ENCODE results near the gene UNC45B.
"Not testable (repeated sequence)": the region's sequence is repeated elsewhere in the genome, so short reads cannot be mapped to it uniquely, and the experiment has no call there.

Gene UNC45B

DNA sequence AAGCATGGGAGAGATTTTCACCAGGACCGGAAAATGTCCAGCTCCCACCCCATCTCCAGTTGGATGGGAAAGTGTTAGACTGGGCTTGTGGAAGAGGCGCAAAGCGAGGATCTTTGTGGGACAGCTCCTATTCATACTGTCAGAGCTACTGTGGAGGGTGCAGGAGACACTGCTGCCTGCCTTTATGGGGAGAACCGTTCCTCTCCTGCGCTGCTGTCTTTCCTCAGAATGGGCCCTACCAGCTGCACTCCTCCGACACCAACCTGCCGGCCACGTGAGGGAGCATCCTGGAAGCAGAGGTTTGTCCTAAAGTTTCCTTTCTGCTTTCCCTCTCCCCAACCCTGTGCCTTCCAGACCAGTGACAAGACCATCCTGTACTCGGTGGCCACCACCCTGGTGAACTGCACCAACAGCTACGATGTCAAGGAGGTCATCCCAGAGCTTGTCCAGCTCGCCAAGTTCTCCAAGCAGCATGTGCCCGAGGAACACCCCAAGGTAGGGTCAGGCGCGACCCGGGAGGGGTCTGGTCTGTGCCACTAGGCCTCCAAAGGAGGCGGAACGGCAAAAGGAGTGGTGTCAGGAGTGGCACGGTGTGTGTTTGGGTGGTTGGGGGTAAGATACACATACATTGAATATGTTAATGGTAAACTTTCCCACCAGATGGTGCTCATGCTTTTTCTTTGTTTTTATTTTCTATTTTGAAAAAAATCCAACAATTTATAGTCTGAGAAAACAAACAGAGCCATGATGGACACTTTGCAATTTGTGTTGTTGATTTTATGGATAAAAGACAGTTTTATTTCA, 23.6 kb downstream of the UNC45B start:
- DNase-seq (ENCODE audit: low read depth in 2 of 2), result no peak

DNA sequence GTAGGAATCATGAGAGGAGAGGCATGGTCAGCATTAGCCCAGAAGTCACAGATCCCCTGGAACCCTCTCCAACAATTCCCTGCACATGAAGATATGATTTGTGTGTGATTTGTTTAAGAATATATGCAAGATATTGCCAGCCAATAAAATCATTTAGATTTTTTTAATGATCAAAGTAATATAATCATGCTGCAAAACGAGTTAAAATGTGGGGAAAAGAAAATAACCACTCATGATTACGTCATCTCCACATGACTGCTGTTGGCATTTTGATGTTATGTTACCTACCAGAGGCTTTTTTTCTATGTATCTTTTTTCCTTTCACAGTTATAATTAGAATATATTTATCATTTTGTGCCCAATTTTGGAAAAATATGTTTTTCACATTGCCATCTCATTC, 24.2 kb downstream of the UNC45B start:
- no peak for DNase-seq (ENCODE audit: low read depth in 2 of 2)

DNA sequence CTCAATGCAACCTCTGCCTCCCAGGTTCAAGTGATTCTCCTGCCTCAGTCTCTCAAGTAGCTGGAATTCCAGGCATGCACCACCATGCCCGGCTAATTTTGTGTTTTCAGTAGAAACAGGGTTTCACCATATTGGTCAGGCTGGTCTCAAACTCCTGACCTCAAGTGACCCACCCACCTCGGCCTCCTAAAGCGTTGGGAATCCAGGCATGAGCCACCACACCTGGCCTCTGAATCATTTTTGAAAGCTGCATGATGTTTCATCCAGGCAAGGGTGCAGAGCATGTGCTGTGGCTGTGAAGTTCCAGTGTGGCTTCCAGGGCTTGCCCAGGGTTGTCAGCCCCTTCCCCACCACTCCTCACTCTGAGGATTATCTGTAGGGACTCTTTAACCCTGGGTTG, 24.7 kb downstream of the UNC45B start:
- not testable (repeated sequence) for DNase-seq (ENCODE audit: low read depth in 2 of 2)

DNA sequence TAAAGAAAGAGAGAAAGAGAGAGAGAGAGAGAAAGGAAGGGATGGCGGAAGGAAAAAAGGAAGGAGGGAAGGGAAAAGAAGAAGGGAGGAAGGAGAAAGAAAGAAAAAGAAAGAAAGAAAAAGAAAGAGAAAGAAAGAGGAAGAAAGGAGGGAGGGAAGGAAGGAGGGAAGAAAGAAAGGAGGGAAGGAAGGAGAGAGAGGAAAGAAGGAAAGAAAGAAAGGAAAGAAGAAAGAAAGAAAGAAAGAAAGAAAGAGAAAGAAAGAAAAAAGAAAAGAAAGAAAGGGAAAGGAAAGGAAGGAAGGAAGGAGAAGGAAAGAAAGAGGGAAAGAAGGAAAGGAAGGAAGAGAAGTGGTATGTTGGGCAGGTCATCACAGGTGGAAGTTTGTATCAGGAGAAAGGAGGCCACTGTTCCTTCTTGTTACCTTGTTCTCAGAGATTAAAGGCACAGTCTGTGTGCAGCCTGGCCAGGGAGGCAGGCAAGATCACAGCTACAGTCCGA, 27.3 kb downstream of the UNC45B start:
- no peak for DNase-seq (ENCODE audit: low read depth in 2 of 2)

DNA sequence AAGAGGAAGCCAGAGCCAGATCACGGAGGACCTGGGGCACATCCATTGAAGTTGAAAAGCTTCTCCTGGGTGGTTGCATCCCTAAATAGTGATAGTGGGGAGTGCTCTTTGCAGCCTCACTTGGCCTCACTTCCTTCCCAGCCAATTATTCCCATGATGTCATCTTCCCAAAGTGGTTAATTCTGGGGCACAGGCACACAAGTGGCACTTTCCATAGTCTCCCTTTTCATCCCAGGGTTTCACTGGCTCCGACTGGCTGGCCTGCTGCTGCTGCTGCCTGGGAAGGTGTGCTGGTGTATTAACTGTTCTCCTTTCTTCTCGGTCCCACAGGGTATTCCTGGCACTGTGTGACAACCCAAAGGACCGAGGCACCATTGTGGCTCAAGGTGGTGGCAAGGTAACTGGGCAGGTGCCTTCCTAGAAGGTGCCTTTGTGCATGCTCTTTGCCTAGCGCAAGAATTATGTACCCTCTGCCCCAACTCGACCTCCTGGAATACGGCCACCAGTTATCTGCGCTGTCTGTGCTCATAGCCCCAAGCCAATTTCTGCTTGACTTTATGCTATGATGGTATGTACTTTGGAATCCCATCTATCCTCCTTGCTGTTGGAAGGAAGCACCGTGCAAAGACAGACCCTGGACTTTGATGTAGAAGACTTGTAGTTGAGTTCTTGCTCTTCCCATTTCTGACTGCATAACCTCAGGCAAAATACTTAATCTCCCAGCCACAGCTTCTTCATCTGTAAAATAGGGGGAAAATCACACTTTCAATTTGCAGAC, 28.2 kb downstream of the UNC45B start:
- DNase-seq (ENCODE audit: low read depth in 2 of 2), result no peak

DNA sequence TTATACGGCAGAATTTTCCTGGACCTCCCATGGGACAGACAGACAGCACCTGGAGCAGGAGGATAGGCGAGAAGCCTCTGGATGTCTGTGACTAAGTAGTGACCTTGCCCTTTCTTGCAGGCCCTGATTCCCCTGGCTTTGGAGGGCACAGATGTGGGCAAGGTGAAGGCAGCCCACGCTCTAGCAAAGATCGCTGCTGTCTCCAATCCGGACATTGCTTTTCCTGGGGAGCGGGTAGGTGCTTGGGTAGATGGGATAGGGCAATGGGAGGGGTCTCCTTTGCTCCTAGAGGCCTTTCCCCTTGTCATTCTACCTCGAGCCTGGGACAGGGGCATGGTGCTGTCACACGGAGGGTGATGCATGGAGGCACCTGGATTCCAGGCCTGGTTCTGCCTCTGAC, 29.3 kb downstream of the UNC45B start:
- DNase-seq (ENCODE audit: low read depth in 2 of 2), result no peak

DNA sequence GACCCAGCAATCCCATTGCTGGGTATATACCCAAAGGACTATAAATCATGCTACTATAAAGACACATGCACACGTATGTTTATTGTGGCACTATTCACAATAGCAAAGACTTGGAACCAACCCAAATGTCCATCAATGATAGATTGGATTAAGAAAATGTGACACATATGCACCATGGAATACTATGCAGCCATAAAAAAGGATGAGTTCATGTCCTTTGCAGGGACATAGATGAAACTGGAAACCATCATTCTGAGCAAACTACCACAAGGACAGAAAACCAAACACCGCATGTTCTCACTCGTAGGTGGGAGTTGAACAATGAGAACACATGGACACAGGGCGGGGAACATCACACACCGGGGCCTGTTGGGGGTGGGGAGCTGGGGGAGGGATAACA, 31.8 kb downstream of the UNC45B start:
- not testable (repeated sequence) for DNase-seq (ENCODE audit: low read depth in 2 of 2)

DNA sequence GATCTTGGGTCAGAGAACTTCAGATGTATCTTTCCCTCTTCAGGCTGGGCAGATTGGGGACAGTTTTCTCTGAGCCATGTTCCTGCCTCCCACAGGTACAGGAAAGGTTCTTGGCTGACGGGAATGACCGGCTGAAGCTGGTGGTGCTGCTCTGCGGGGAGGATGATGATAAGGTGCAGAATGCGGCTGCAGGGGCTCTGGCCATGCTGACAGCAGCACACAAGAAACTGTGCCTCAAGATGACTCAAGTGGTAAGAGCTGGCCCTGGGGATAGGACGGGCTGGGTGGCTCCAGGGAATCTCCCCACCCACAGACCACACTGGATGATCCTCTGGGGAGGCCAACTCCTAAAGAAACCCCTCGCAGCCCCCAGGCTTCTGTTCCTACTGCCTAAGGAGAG, 35.7 kb downstream of the UNC45B start:
- DNase-seq (ENCODE audit: low read depth in 2 of 2), result no peak

DNA sequence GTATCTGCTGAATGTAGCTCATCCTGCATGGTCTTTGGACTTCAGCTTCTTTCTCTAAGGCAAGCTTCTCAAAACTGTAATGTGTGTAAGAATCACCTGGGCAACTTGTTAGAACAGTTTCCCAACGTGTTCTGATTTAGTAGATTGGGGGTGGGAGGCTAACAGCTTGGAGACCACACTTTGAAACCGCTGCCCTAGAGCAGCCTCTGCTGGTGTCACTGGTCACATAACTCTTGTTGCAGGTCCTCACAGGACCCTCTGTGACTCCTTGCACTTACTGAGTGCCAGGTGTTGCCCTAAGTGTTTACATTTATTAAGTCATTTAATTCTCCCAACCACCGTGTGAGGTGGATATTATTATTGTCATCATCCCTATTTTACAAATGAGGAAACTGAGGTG, 36.7 kb downstream of the UNC45B start:
- no peak for DNase-seq (ENCODE audit: low read depth in 2 of 2)

DNA sequence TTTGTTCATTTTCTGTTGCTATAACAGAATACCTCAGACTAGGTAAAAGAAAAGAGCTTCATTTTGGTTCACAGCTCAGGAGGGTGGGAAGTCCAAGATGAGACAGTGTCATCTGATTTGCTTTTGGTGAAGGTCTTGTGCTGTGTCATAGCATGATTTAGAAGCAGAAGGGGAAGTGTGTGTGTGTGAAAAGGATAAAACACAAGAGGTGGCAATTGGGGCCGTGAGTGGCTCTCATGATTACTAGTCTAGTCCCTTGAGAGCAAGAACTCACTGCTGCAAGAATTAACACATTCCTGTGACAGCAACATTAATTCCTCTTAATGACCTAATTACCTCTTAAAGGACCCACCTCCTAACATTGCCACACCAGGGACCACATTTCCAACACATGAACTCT, 38.2 kb downstream of the UNC45B start:
- no peak for DNase-seq (ENCODE audit: low read depth in 2 of 2)

DNA sequence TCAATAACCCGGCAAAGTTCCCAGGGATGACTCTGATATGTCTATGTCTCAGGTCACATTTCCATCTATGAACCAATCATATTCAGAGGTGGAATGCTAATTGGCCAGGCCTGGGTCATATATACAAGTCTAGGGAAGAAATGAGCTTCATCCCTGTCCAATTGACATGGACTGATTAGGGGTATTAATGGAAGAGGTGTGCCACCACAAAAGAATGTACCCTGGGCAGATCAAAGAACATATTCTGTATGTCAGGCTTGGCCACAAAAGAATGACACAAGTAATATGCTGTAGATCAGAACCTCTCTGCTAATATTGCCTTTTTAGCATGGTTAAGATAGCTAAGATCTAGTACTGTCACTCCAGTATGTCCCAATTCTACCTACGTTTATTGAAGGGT, 39.9 kb downstream of the UNC45B start:
- DNase-seq (ENCODE audit: low read depth in 2 of 2), result no peak

DNA sequence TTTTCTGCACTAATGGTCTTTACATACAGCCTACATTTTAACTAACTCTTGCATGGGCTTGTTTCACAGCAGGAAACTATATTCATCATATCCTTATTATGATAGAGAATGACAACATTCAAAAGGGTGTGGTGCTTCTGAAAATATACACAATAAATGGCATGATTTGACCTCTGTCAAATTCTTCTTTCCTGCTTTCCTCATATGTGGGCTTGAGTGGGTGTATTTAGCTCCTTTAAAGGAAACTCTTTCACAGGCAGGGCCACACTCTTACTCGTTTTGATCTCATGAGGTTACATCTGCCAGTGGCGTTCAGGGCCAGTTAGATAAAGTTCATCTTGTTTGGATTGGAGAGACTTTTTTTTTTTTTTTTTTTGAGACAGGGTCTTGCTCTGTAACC, 40.5 kb downstream of the UNC45B start:
- no peak for DNase-seq (ENCODE audit: low read depth in 2 of 2)

DNA sequence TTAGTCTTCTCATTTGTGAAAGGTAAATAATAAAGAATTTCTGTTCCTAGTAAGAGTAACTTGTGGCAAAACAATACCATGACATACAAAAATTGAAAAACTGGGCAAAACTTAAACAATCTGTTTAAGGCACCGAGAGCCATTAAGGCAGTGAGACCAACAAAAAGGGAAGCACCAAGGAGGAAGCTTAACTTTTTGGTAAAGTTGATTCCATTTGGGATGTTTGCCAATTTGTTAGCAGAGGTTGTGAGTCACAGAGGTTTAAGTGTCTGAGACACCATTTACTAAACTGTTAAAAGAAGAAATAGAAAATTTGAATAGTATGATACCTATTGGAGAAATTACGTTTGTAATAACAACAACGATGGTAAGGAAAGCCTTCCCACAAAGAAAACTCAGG, 41.7 kb downstream of the UNC45B start:
- no peak for DNase-seq (ENCODE audit: low read depth in 2 of 2)

DNA sequence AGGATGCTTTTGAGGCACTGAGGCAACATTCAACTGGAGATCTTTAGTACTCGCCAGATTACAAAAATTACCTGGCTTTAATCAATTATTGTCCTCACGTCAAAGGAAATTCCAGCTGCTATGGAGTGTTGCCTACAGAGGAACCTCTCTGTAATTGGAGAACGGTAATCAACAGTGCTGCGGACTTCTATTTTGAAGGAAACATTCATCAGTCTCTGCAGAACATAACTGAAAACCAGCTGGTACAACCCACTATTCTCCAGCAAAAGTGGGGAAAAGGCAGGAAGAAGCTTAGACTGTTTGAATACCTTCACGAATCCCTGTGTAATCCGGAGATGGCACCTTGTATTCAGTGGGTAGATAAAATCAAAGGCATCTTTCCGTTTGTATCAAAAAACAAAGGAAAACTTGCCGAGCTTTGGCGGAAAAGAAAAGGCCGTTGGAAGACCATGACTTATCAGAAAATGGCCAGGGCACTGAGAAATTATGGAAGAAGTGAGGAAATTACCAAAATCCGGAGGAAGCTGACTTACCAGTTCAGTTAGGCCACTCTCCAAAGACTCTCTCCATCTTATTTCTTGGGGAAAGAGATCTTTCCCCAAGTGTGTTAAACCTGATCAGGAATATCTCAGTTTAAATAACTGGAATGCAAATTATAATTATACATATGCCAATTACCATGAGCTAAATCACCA, 43.5 kb downstream of the UNC45B start:
- no peak for DNase-seq (ENCODE audit: low read depth in 2 of 2)

DNA sequence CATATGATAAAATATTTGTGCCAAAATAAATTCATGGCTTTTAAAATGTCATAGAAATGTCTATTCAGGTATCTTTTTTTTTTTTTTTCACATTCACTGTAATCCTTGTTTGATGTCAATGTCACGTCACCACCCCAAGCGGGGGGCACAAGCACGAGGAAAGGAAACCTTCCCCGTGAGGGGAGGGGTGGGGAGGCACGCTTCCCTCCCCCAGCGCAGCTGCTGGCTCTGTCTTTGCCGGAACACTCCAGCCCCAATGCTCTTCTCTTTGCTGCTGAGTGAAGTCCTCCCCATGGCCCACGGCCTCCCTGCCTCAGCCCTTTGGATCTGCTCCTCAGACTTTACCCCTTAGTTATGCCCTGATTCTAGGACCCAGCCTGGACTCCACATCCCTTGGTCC, 45.1 kb downstream of the UNC45B start:
- no peak for DNase-seq (ENCODE audit: low read depth in 2 of 2)

DNA sequence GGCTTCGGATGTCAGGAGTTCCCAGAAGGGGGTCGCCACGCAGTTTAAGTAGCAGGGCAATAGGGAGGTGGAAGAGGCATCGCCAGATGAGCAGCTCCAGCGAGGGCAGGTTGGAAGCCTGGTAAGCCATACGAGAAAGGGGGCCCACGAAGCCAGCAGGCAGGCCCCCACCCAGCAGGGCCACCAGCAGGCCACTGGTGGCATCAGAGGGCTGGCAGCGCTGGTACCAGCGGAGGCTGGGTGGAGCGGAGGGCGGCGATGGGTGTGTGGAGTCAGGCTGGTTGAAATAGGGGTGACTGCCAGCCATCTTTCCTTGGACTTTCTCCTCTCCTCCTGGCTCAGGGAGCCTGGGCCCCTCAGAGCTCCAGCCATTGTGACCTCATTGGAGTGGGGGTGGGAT, 46.4 kb downstream of the UNC45B start, which contains the start of gene SLC35G3:
TSS of gene SLC35G3 (minus strand) at position 393 of the 400 bp plus-strand sequence. CDS start at position 307, 86 bp downstream.
- DNase-seq (ENCODE audit: low read depth in 2 of 2), result not testable (repeated sequence)

DNA sequence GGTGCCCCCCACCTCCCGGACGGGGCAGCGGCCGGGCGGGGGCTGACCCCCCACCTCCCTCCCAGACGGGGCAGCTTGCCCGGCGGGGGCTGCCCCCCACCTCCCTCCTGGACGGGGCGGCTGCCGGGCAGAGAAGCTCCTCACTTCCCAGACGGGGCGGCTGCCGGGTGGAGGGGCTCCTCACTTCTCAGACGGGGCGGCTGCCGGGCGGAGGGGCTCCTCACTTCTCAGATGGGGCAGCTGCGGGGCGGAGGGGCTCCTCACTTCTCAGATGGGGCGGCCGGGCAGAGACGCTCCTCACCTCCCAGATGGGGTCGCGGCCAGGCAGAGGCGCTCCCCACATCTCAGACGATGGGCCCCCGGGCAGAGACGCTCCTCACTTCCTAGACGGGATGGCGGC, 47.4 kb downstream of the UNC45B start:
- not testable (repeated sequence) for DNase-seq (ENCODE audit: low read depth in 2 of 2)

DNA sequence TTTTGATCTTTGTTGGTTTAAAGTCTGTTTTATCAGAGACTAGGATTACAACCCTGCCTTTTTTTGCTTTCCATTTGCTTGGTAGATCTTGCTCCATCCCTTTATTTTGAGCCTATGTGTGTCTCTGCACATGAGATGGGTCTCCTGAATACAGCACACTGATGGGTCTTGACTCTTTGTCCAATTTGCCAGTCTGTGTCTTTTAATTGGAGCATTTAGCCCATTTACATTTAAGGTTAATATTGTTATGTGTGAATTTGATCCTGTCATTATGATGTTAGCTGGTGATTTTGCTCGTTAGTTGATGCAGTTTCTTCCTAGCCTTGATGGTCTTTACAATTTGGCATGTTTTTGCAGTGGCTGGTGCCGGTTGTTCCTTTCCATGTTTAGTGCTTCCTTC, 55.0 kb downstream of the UNC45B start:
- not testable (repeated sequence) for DNase-seq (ENCODE audit: low read depth in 2 of 2)

DNA sequence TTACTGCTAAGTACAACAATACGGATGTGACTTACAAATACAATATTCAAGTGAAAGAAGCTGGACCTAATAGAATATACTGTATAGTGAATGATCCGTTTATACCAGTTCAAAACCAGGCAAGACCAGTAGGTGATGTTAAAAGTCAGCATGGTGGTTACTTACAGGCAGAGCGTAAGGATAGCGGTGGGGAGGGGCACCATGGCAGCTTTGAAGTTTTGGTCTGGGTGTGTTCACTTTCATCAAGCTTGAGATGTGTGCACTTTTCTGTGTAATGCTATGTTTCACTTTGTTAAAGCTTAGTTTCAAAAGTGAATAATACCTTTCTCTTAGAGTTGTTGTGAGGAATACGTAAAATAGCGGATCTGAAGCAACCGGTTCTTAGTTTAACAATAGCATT, 63.1 kb downstream of the UNC45B start:
- DNase-seq (ENCODE audit: low read depth in 2 of 2), result no peak

DNA sequence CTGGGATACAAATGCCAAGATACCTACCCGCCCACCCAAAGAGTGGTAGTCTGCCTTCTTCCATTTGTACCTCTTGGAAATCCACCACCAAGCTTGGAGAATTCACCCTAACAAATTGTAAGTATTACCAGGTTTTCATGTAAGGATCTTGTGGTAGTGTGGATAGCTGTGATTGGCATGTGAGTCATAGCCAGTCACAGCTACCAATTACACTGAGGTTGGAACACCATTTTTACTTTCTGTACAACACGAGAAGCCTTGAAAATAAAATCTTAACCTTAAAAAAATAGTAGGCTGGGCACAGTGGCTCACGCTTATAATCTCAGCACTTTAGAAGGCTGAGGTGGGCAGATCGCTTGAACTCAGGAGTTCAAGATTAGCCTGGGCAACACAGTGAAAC, 65.1 kb downstream of the UNC45B start:
- no peak for DNase-seq (ENCODE audit: low read depth in 2 of 2)

DNA sequence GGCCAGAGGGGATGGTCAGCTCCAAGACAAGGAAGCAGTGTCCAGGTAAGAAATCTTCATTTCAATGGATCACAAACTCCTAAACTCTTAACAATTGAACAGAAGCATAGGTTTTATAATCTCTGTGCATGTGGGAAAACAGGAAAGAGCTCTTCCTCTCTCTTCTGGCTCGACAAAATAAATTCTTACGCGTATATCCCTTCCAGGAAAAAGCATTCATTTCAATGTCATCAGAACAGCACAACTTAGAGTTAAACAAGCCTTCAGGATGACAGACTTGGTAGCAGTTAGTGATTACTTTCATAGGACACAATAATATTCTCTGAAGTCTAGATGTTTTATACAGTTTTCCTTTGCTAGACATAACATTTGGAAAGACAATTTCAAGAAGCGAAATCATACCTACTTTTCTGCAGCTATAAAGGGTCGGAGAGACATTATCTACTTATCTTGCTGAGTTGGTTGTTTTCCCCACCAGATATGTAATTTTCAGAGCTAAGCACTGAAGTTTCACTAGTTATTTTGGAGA, 65.9 kb downstream of the UNC45B start:
- no peak for DNase-seq (ENCODE audit: low read depth in 2 of 2)

DNA sequence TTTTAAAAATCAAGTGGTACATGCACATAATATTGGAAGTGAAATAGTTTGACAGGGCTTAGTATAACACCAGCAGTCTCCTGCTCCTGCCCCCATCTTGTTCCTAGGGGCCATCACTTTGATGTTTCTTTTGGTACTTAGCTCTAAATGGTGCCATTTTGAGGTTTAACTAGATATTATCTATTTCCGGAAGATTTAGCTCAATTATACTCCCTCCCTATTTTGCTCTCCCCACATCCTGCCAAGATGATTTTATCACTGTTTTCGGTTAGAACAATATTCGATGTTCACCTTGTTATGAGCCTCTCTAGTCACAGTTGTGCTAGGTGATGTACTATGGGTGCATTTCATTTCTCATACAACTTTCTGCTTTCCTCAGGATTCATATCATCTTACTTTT, 66.6 kb downstream of the UNC45B start:
- no peak for DNase-seq (ENCODE audit: low read depth in 2 of 2)

Data from activated CD8-positive, alpha-beta memory T cell treated with anti-CD3 and anti-CD28 coated beads for 4 hours (primary cell).